ENCODE measurements around the gene HAUS8.

DNA sequence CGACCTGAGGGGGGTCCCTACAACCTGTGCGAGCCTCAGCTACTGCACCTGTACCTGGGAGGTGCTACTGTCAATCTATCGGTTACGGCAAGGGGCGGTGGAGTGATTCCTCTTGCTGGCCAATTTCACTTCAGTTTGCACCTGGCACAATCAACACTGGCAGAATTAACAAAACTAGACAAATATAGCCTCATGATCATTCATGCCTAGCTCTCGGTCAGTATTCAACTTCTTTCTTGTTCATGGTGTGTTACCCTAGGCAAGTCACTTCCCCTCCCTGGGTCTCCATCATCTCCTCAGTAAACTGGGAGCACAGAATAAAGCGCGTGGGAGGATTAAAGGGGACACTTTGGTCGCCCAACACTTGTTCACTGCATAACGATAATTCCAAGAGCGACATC lies 618 bp downstream of the HAUS8 start:
- TF ChIP-seq, protein P1, sequence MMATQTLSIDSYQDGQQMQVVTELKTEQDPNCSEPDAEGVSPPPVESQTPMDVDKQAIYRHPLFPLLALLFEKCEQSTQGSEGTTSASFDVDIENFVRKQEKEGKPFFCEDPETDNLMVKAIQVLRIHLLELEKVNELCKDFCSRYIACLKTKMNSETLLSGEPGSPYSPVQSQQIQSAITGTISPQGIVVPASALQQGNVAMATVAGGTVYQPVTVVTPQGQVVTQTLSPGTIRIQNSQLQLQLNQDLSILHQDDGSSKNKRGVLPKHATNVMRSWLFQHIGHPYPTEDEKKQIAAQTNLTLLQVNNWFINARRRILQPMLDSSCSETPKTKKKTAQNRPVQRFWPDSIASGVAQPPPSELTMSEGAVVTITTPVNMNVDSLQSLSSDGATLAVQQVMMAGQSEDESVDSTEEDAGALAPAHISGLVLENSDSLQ (IDR thresholded peaks at IDR 0.05) = no peak
- TF ChIP-seq TARDBP (IDR thresholded peaks at IDR 0.05) (no peak), SP1 (IDR thresholded peaks at IDR 0.05) (no peak), CTBP1 (IDR thresholded peaks at IDR 0.05; ENCODE audit: borderline replicate concordance) (no peak), LEF1 (IDR thresholded peaks at IDR 0.05; ENCODE audit: borderline replicate concordance) (no peak), FOXM1 (IDR thresholded peaks at IDR 0.05; ENCODE audit: borderline replicate concordance) (no peak), BHLHE40 (IDR thresholded peaks at IDR 0.05; ENCODE audit: borderline replicate concordance) (no peak), L3MBTL2 (conservative IDR thresholded peaks at IDR 0.05) (no peak), ARNT (IDR thresholded peaks at IDR 0.05) (no peak), SUZ12 (IDR thresholded peaks at IDR 0.05) (no peak), ELF4 (IDR thresholded peaks at IDR 0.05) (no peak), FOXK2 (IDR thresholded peaks at IDR 0.05) (no peak), NFRKB (IDR thresholded peaks at IDR 0.05) (no peak), FOXA1 (IDR thresholded peaks at IDR 0.05) (no peak)

Data from HEK293T (cell line).